Central memory CD8-positive, alpha-beta T cell (primary cell): ENCODE measurements around the gene BHLHA15.

Experiments
- ATAC-seq: fragments of 150-1000 bp; cut with Tn5 transposase; replicated peaks from 2 replicates; pipeline ENCODE4 v1.10.0; 2022; ENCODE audit warnings: mild to moderate bottlenecking, moderate FRiP score, moderate number of reproducible peaks; ENCODE audit not compliant: poor library complexity, severe bottlenecking; ENCODE audit errors: extremely low read depth
- DNase-seq, 2 donors: peaks; one replicate each; pipeline ENCODE4 v3.0.0; 2021; ENCODE audit warnings: low spot score in 2 of 2
- H3K27ac Mint-ChIP-seq: one replicate; pipeline ENCODE4 v1.8.0; 2022; ENCODE audit warnings: low read depth, mild to moderate bottlenecking, moderate library complexity, mixed read lengths
- H3K27me3 Mint-ChIP-seq: one replicate; pipeline ENCODE4 v1.8.0; 2022; ENCODE audit warnings: mixed read lengths
- H3K36me3 Mint-ChIP-seq: one replicate; pipeline ENCODE4 v1.8.0; 2022; ENCODE audit warnings: mild to moderate bottlenecking, moderate library complexity, mixed read lengths; ENCODE audit not compliant: insufficient read depth
- H3K4me1 Mint-ChIP-seq: one replicate; pipeline ENCODE4 v1.8.0; 2022; ENCODE audit warnings: mixed read lengths
- H3K4me3 Mint-ChIP-seq: one replicate; pipeline ENCODE4 v1.8.0; 2022; ENCODE audit warnings: mild to moderate bottlenecking, moderate library complexity, mixed read lengths
- H3K9me3 Mint-ChIP-seq: one replicate; pipeline ENCODE4 v1.8.0; 2022; ENCODE audit warnings: mixed read lengths

The BHLHA15 gene

GRCh38 chr7:98192781-98193457 lies 18.3 kb upstream of the BHLHA15 start:
- Mint-ChIP-seq H3K9me3 (no peaks in the 10 kb centered on the region), H3K36me3 (peaks cover 34% of the 10 kb centered on the region), H3K4me3 (no peak overlapping the region), H3K27ac (no peak overlapping the region), H3K4me1 (no peaks in the 10 kb centered on the region), H3K27me3 (no peaks in the 10 kb centered on the region)
- no peak for ATAC-seq
- DNase-seq: no peak

DNA sequence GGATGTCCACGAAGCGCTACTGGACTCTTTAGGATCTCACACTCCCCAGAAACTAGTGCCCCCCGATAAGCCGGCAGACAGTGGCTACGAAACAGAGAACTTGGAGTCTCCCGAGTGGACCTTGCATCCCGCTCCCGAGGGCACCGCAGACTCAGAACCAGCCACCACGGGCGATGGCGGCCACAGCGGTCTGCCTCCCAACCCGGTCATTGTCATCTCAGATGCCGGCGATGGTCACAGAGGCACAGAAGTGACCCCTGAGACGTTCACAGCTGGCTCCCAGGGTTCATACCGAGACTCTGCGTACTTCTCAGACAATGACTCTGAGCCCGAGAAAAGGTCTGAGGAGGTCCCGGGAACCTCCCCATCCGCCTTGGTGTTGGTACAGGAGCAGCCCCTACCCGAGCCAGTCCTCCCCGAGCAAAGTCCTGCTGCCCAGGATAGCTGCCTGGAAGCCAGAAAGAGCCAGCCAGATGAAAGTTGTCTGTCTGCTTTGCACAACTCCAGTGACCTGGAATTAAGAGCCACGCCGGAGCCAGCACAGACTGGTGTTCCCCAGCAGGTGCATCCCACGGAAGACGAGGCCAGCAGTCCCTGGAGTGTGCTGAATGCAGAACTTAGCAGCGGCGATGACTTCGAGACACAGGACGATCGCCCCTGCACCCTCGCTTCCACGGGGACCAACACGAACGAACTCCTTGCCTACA lies 17.6 kb upstream of the BHLHA15 start:
- Mint-ChIP-seq H3K27ac (no peak overlapping the region), H3K27me3 (no peaks in the 10 kb centered on the region), H3K4me3 (no peak overlapping the region), H3K36me3 (peaks cover 33% of the 10 kb centered on the region), H3K4me1 (no peaks in the 10 kb centered on the region), H3K9me3 (no peaks in the 10 kb centered on the region)
- ATAC-seq (no peak), DNase-seq (no peak)

DNA sequence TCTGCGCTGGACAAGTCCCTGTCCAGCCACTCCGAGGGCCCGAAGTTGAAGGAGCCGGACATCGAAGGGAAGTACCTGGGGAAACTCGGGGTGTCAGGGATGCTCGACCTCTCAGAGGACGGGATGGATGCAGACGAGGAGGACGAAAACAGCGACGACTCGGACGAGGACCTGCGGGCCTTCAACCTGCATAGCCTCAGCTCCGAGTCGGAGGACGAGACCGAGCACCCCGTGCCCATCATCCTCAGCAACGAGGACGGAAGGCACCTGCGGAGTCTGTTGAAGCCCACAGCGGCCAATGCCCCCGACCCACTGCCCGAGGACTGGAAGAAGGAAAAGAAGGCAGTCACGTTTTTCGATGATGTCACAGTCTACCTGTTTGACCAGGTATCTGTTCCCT lies 17.1 kb upstream of the BHLHA15 start:
- Mint-ChIP-seq H3K36me3 (peaks cover 36% of the 10 kb centered on the region), H3K27me3 (no peaks in the 10 kb centered on the region), H3K4me1 (no peaks in the 10 kb centered on the region), H3K4me3 (no peak overlapping the region), H3K27ac (no peak overlapping the region), H3K9me3 (no peaks in the 10 kb centered on the region)
- DNase-seq (no peak), ATAC-seq (no peak)

DNA sequence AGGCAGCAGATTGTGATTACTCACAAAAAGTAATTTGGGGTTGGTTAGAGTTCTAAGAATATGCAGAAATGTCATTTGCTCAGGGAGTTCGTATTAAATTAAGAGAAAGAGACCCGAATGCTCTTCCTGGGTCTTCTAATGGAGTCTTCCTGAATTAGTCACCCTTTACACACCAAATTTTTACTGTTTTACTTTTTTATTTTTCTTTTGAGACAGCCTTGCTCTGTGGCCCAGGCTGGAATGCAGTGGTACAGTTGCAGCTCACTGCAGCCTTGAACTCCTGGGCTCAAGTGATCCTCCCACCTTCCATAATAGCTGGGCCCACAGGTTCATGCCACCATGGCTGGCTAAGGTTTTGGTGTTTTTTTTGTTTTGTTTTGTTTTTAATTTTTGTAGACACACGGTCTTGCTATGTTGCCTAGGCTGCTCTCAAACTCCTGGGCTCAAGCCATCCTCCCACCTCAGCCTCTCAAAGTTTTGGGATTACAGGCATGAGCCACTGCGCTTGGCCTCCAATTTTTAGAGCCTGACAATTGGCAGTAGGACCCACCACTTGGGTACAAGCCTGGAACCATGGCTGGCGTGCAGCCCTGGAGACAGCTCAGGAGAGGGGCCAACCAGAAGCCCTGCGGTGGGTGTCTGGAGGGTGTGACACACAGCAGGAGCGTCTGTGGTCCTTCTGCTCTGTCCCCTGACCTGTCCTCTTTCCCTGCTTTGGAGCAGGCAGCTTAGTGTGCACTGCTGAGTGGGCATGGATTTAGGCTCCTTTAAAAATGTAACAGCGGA lies 16.4 kb upstream of the BHLHA15 start:
- DNase-seq: no peak
- Mint-ChIP-seq H3K4me3 (no peak overlapping the region), H3K27me3 (no peaks in the 10 kb centered on the region), H3K36me3 (peaks cover 36% of the 10 kb centered on the region), H3K27ac (no peak overlapping the region), H3K9me3 (no peaks in the 10 kb centered on the region), H3K4me1 (peaks cover 1% of the 10 kb centered on the region)
- no peak for ATAC-seq

- Mint-ChIP-seq H3K36me3 (peaks cover 30% of the 10 kb centered on the region), H3K27ac (no peak overlapping the region), H3K9me3 (no peaks in the 10 kb centered on the region), H3K27me3 (no peaks in the 10 kb centered on the region), H3K4me3 (no peak overlapping the region), H3K4me1 (peaks cover 20% of the 10 kb centered on the region)
- no peak for DNase-seq
- no peak for ATAC-seq
Observed at GRCh38 chr7:98196706-98197605, 14.3 kb upstream of the BHLHA15 start.

DNA sequence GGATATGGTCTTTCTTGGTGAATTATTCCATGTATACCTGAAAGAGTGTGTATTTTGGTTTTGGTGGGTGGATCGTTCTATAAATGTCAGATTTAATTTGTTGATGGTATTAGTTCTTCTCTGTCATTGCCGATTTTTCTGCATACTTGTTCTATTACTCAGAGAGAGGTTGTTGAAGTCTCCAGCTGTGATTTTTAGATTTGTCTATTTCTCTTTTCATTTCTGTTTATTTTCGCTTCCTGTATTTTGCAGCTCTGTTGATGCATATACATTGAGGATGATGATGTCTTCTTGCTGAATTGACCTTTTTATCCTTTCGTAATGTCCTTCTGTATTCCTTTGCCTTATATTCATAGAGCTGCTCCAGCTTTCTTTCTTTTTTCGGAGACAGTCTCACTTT lies 12.1 kb upstream of the BHLHA15 start:
- no peak for DNase-seq
- no peak overlapping the region for H3K4me3 Mint-ChIP-seq

GRCh38 chr7:98200364-98200763 lies 10.9 kb upstream of the BHLHA15 start:
- Mint-ChIP-seq H3K27me3 (no peaks in the 10 kb centered on the region), H3K27ac (peak overlapping the region; percentile 79), H3K9me3 (no peaks in the 10 kb centered on the region), H3K4me3 (no peak overlapping the region), H3K36me3 (peaks cover 19% of the 10 kb centered on the region), H3K4me1 (peaks cover 31% of the 10 kb centered on the region)
- ATAC-seq: no peak
- DNase-seq: no peak

More for the DNA sequence above, 12.1 kb upstream of the BHLHA15 start:
- H3K9me3 Mint-ChIP-seq: no peaks in the 10 kb centered on the region
- no peak overlapping the region for H3K27ac Mint-ChIP-seq
- H3K4me1 Mint-ChIP-seq: peaks cover 31% of the 10 kb centered on the region
- peaks cover 18% of the 10 kb centered on the region for H3K36me3 Mint-ChIP-seq
- H3K27me3 Mint-ChIP-seq: no peaks in the 10 kb centered on the region
- ATAC-seq: no peak

- no peaks in the 10 kb centered on the region for H3K27me3 Mint-ChIP-seq
- H3K36me3 Mint-ChIP-seq: peaks cover 27% of the 10 kb centered on the region
- peaks cover 31% of the 10 kb centered on the region for H3K4me1 Mint-ChIP-seq
- DNase-seq (peak; percentile 24 to 41), ATAC-seq (peak; percentile 84)
- H3K27ac Mint-ChIP-seq: peak overlapping the region; percentile 47
- peak overlapping the region; percentile 54 for H3K4me3 Mint-ChIP-seq
- no peaks in the 10 kb centered on the region for H3K9me3 Mint-ChIP-seq
Observed at GRCh38 chr7:98202367-98203195, 8.7 kb upstream of the BHLHA15 start.

DNA sequence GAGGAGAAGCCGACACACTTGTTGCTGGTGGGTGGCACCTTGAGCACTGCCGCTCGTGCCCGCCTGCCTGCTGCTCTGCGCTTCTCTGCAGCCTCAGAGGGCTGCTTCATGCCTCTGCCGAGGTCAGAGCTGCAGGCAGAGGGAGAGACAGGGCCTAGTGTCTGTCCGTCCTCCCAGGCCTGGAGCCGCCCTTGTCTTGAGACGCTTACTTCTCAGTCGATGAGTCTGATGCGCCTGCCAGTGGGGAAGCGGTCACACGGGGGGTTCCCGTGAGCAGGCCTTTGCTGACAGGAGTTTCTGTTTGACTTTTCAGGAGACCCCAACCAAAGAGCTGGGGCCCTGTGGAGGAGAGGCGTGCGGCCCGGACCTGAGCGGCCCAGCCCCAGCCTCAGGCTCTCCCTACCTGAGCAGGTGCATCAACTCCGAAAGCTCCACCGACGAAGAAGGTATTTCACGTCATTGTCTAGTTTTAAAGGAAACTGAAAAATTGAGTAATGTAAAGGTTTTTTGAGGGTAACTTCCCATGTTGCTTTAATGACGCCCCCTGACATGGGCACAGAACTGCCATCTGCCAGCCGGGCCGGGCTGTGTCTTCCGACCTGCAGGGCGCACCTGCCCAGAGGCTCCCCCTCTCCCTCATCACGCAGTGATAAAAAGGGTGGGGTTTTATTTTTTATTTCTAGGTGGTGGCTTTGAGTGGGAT lies 7.8 kb upstream of the BHLHA15 start:
- ATAC-seq: no peak
- peak overlapping the region; percentile 47 for H3K27ac Mint-ChIP-seq
- no peak for DNase-seq
- peaks cover 31% of the 10 kb centered on the region for H3K4me1 Mint-ChIP-seq
- no peaks in the 10 kb centered on the region for H3K27me3 Mint-ChIP-seq
- peaks cover 27% of the 10 kb centered on the region for H3K36me3 Mint-ChIP-seq
- no peaks in the 10 kb centered on the region for H3K9me3 Mint-ChIP-seq
- H3K4me3 Mint-ChIP-seq: peak overlapping the region; percentile 41

DNA sequence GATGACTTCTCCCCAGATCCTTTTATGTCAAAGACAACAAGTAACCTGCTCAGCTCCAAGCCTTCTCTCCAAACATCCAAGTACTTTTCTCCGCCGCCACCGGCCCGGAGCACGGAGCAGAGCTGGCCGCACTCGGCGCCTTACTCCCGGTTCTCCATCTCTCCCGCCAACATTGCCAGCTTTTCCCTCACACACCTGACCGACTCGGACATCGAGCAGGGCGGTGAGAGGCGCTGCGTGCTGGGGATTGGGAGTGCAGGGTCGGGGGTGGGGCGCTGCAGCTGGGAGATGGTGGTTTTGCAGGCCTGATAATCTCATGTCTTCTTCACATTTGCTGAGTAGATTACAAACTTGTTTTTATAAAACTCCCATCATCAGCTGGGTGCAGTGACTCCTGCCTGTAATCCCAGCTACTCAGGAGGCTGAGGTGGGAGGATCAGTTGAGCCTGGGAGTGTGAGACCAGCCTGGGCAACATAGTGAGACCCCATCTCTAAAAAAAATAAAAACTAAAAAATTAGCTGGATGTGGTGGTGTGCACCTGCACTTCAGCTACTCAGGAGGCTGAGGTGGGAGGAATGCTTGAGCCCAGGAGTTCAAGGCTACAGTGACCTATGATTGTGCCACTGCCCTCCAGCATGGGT lies 7.2 kb upstream of the BHLHA15 start:
- DNase-seq (no peak), ATAC-seq (no peak)
- Mint-ChIP-seq H3K4me3 (peak overlapping the region; percentile 41), H3K27me3 (no peaks in the 10 kb centered on the region), H3K36me3 (peaks cover 26% of the 10 kb centered on the region), H3K4me1 (peaks cover 31% of the 10 kb centered on the region), H3K9me3 (no peaks in the 10 kb centered on the region), H3K27ac (no peak overlapping the region)

DNA sequence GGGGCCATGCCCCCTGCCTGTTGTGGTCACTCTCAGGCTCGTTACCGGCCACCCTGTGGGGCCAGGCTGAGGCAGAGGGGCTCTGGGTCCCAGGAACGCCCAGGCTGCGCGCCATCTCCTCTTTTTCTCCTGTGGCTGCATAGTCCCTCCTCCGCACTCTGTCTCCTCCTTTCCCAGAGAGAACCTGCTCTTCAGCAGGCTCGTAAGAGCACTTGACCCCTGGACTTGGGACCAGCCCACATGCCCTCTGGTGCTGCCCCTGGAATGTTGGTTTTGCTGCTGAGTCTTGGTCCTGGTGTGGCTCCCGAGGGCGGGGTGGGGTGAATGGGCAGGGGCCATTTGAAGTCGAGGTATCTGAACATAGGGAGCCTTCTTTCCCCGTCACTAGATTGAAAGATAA lies 6.6 kb upstream of the BHLHA15 start:
- Mint-ChIP-seq H3K27me3 (no peaks in the 10 kb centered on the region), H3K36me3 (peaks cover 25% of the 10 kb centered on the region), H3K9me3 (no peaks in the 10 kb centered on the region), H3K27ac (no peak overlapping the region), H3K4me3 (no peak overlapping the region), H3K4me1 (peaks cover 31% of the 10 kb centered on the region)
- DNase-seq (no peak), ATAC-seq (no peak)
